Measurements from ENCODE around the gene FAM98A. TPM values are rescaled to one million over a fixed set of nuclear protein-coding genes. Genes with fewer than 3 reads are reported as not detected.

Gene FAM98A
- polyA plus RNA-seq, 1 of the 3 experiments (the other 2 are of a cell fraction): 231 TPM

DNA sequence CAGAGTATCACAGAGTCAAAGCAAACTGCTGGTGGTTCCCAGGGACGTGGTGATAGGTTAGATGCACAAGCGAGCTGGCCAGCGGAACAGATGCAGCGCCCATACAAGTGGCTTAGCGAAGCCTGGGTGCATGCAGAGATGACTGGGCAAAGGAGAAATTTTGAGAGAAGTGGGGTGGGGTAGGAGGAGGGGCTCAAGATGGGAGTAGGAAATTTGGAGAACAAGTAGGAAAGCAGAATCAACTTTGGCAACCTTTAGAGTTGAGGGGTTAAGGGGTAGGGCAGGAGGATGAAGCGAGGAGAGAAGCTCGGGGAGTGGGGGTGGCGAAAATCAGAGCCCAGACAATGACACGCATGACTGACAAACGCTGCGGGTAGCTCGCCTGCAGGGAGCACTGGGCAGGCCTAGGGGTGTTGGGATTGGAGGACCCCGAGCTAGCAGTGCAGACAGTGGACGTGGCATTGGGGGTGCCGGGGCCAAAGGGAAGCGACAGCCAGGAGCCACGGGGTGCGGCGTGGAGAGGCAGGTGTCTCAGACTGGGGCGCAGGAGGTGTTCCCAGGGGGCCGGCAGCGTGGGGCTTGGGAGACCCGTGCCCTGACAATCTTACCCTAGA is 431 bp downstream of the FAM98A start:
- H4K20me1 ChIP-seq (ENCODE audit: insufficient read depth): no peaks in the 10 kb centered on the region
- H3K9me2 ChIP-seq: no peaks in the 10 kb centered on the region
- H3F3A ChIP-seq (replicated peaks; ENCODE audit: insufficient read depth): peaks cover 3% of the 10 kb centered on the region
- H3K4me1 ChIP-seq (ENCODE audit: control insufficient read depth in 1 of 2, insufficient read depth in 2 of 2, low read depth in 1 of 2, low read length in 1 of 2): peaks cover 0 to 15% of the 10 kb centered on the region in 2 experiments; a peak in 2 of 4 replicates
- H3K27me3 ChIP-seq (ENCODE audit: insufficient read depth): no peaks in the 10 kb centered on the region
- peak overlapping the region; percentile 60 to 72 for H3K27ac ChIP-seq (ENCODE audit: low read depth in 2 of 2, low read length in 1 of 2)
- peak overlapping the region; percentile 92 to 95 for H3K4me3 ChIP-seq (ENCODE audit: low read depth in 2 of 2, low read length in 1 of 2)
- peaks cover 48% of the 10 kb centered on the region for H3K79me2 ChIP-seq (ENCODE audit: insufficient read depth)
- CTCF ChIA-PET: interaction anchor here (0.6 to 3.2 kb wide), 3 partner anchors 11 to 24 kb away, joined by 3 to 21 read pairs (median 5); no protein-coding TSS in a partner anchor
- peaks cover 15 to 18% of the 10 kb centered on the region in 2 experiments for H3K36me3 ChIP-seq (replicated peaks in 1 of 2; ENCODE audit: control insufficient read depth in 1 of 2, insufficient read depth in 2 of 2, low read length in 1 of 2)
- no peaks in the 10 kb centered on the region for H3K9me3 ChIP-seq
- peak overlapping the region; percentile 74 for H3K4me2 ChIP-seq
- WGBS (ENCODE audit: low lambda C conversion rate): 2% methylated on average over 23 of the region's 23 CpGs
- H2AFZ ChIP-seq (ENCODE audit: low read depth): peak overlapping the region; percentile 59
- TF ChIP-seq GATA2 (CRISPR knock-in tag; IDR thresholded peaks at IDR 0.05) (0 out of 2 replicates have a peak, but pooled peaks have one; percentile 20), MAX (IDR thresholded peaks at IDR 0.05; ENCODE audit: low read depth) (0 out of 2 replicates have a peak, but pooled peaks have one; percentile 4), RAD21 (IDR thresholded peaks at IDR 0.05; ENCODE audit: low read length) (no peak)
- POLR2A ChIA-PET: no interaction called here
- DNase-seq: peak; percentile 50
- peak overlapping the region; percentile 70 for H3K9ac ChIP-seq

- H3K4me2 ChIP-seq: peak overlapping the region; percentile 74
- CTCF ChIA-PET: interaction anchor here (3.2 kb wide), 1 partner anchor 14 kb away, joined by 21 read pairs; no protein-coding TSS in a partner anchor
- H3F3A ChIP-seq (replicated peaks; ENCODE audit: insufficient read depth): peaks cover 3% of the 10 kb centered on the region
- peaks cover 26 to 30% of the 10 kb centered on the region in 2 experiments for H3K36me3 ChIP-seq (replicated peaks in 1 of 2; ENCODE audit: control insufficient read depth in 1 of 2, insufficient read depth in 2 of 2, low read length in 1 of 2)
- POLR2A ChIA-PET: no interaction called here
- no peak for DNase-seq
- no peaks in the 10 kb centered on the region for H4K20me1 ChIP-seq (ENCODE audit: insufficient read depth)
- H3K4me1 ChIP-seq (ENCODE audit: control insufficient read depth in 1 of 2, insufficient read depth in 2 of 2, low read depth in 1 of 2, low read length in 1 of 2): peaks cover 0 to 15% of the 10 kb centered on the region in 2 experiments; a peak in 2 of 4 replicates
- peaks cover 58% of the 10 kb centered on the region for H3K79me2 ChIP-seq (ENCODE audit: insufficient read depth)
- H3K9ac ChIP-seq: no peak overlapping the region
- no peak overlapping the region for H2AFZ ChIP-seq (ENCODE audit: low read depth)
- H3K27ac ChIP-seq (ENCODE audit: low read depth in 2 of 2, low read length in 1 of 2): no peak overlapping the region
- WGBS (ENCODE audit: low lambda C conversion rate): 83% methylated on average over 3 of the region's 3 CpGs
- no peaks in the 10 kb centered on the region for H3K9me2 ChIP-seq
- H3K27me3 ChIP-seq (ENCODE audit: insufficient read depth): no peaks in the 10 kb centered on the region
- peak overlapping the region; percentile 92 to 95; a peak in 2 of 4 replicates for H3K4me3 ChIP-seq (ENCODE audit: low read depth in 2 of 2, low read length in 1 of 2)
- no peak for TF ChIP-seq GABPA (IDR thresholded peaks at IDR 0.05; ENCODE audit: low read depth)
- TF ChIP-seq USF1 (IDR thresholded peaks at IDR 0.05; ENCODE audit: borderline replicate concordance, low read depth): no peak
- TF ChIP-seq MEF2A (IDR thresholded peaks at IDR 0.05; ENCODE audit: borderline replicate concordance, low read depth): no peak
- no peak for TF ChIP-seq TAF1 (IDR thresholded peaks at IDR 0.05; ENCODE audit: borderline replicate concordance, low read depth, low read length)
- no peak for TF ChIP-seq RFX5 (IDR thresholded peaks at IDR 0.05; ENCODE audit: low read length)
- TF ChIP-seq CTCF (IDR thresholded peaks at IDR 0.05): no peak
- no peak for TF ChIP-seq YY1 (IDR thresholded peaks at IDR 0.05; ENCODE audit: low read depth)
- TF ChIP-seq ELF1 (IDR thresholded peaks at IDR 0.05): no peak
- TF ChIP-seq MXI1 (IDR thresholded peaks at IDR 0.05; ENCODE audit: low read depth, low read length): no peak
- TF ChIP-seq, protein P1, sequence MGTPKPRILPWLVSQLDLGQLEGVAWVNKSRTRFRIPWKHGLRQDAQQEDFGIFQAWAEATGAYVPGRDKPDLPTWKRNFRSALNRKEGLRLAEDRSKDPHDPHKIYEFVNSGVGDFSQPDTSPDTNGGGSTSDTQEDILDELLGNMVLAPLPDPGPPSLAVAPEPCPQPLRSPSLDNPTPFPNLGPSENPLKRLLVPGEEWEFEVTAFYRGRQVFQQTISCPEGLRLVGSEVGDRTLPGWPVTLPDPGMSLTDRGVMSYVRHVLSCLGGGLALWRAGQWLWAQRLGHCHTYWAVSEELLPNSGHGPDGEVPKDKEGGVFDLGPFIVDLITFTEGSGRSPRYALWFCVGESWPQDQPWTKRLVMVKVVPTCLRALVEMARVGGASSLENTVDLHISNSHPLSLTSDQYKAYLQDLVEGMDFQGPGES (IDR thresholded peaks at IDR 0.05; ENCODE audit: low read depth, low read length): no peak
- no peaks in the 10 kb centered on the region for H3K9me3 ChIP-seq
These were observed 2.1 kb downstream of the FAM98A start for GRCh38 chr2:33597026-33597425.

Data from SK-N-SH (cell line).